HEK293T (cell line): ENCODE measurements around the gene CTCFL.

Source experiments
- ELF4 ChIP-seq: fragments of 450-650 bp; IDR thresholded peaks from 2 replicates; pipeline ENCODE4 v1.6.1; 2017; ENCODE audit warnings: antibody characterized with exemption
- FOXM1 ChIP-seq: fragments of 450-650 bp; IDR thresholded peaks from 2 replicates; pipeline ENCODE4 v1.6.1; 2017; ENCODE audit warnings: mild to moderate bottlenecking, borderline replicate concordance

DNA sequence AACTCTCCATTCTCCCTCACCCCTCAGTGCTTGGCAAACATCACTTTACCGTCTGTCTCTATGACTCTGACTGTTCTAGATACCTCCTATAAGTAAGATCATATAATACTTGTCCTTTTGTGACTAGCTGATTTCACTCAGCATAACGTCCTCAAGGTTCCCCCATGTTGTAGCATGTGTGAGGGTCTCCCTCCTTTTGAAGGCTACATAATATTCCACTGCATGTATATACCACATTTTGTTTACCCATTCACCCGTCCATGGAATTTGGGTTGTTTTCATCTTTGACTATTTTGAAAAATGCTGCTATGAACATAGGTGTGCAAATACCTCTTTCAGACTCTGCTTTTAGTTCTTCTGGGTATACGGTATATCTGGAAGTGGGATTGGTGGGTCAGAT lies 28.3 kb downstream of the CTCFL start:
- TF ChIP-seq ELF4 (no peak), FOXM1 (no peak)
